HG03060 (cell line): Measurements from ENCODE around the gene ZNF697.
"Not testable (repeated sequence)": the region's sequence is repeated elsewhere in the genome, so short reads cannot be mapped to it uniquely, and the experiment has no call there.

Source experiments
- ATAC-seq: cut with Tn5 transposase; IDR thresholded peaks from one replicate; pipeline ENCODE4 v1.9.1; 2021; ENCODE audit warnings: low read depth, moderate number of reproducible peaks; ENCODE audit not compliant: unreplicated experiment

The ZNF697 gene

DNA sequence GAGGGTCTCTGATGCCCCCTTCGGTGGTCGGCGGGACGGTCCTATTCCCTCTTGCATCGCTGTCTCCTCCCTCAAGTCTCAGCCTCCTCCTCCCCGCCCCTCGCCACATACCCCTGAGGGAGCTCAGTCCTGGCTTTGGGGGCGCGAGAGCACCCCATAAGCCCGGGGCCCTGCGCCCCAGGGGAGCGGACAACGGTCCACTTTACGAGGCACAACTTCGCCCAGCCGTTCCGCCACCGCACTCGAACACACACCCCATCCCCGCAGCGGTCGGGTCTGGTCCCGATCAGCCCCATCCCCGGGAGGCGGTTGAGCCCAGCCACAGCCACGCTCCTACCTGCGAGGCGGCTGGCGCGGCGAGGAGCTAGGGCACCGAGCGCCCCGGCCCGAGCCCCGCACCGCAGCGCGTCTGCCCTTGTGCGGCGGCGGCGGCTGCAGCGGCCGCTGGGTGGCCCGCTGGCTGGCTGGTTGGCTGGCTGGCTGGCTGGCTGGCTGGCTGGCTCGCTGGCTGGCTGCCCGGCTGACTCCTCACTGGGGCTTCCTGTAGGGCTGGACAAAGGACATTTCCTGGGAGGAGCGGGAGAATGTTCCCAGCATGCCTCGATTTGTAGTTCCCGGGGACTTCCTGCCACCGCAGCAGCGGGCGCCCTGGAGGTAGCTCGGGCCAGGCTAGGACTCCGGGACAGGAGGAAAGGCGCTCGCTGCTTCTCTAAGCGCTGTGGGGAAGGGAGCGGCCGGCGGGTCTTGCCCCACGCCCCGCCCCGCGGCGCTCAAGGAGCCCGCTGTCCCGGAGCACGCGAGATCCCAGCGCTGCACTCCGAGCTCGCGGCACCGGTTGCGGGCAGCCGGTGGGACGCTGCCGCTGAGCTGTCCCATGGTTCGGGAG is at the start of gene ZNF697:
TSS of gene ZNF697 (minus strand) at position 533 of the 886 bp plus-strand sequence. CDS start 22,166 bp downstream, outside the sequence.
- no peak for ATAC-seq

DNA sequence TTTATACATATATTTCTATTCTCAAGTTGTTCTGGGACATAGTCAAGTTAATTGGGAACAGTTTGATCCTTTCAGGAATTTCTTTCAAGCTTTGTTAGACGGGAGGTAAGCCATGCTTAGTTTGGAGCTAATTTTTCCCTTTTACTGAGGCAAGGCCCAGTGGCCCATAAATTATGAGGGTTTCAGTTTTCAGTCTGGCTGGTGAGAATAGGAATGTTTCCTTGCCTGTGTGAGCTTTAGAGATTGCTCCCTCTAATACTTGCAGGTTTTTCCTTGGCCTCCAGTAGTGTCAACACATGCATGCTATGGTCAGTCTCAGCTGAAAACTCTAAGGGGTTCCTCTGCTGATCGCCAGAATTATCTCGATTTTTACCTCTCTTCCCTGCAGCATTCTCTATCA is 49.5 kb upstream of the ZNF697 start:
- ATAC-seq = no peak

DNA sequence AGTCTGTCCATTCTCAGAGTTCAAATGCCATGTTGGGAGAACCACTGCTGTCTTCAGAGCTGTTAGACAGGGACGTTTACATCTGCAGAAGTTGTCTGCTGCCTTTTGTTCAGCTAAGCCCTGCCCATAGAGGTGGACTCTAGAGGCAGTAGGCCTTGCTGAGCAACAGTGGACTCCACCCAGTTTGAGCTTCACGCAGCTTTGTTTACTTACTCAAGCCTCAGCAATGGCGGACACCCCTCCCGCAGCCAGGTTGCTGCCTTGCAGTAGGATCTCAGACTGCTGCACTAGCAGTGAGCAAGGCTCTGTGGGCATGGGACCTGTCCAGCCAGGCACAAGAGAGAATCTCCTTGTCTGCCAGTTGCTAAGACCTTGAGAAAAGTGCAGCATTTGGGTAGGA is 48.8 kb upstream of the ZNF697 start:
- not testable (repeated sequence) for ATAC-seq

DNA sequence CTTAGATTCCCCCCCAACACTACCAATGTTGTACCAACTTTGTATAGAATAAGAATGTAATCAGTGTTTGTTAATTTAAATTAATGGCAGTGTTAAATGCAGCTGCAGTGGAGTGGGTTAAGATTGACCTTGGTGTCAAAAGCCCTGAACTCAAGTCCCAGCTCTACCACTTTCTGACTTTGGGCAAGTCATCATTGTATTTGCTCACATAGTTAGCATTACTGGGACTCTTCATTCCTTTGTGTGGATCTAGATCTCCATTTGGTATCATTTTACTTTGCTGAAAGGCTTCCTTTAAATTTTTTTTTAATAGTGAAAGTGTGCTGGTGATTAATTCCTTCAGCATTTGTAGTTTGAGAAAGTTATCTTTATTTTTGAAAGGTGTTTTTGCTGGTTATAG is 41.4 kb upstream of the ZNF697 start:
- ATAC-seq = no peak

DNA sequence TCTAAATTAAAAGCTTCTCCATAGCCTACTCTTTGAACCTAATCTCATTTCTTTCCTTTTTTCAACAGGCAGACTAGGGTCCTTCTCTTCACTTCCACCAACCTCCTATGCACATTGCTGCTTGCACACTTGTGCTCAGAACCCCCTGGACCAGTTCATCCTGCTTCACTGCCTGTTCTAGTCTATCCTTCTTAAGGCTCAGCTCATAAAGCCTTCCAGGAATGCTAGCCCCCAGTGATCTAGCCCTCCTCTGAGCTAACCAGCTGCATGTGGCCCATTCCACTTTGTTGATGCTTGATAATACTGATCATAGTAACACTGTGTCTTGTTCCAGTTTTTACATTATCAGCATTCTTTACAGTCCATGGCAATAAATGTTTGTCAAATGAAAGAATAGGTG is 40.7 kb upstream of the ZNF697 start:
- ATAC-seq = no peak

DNA sequence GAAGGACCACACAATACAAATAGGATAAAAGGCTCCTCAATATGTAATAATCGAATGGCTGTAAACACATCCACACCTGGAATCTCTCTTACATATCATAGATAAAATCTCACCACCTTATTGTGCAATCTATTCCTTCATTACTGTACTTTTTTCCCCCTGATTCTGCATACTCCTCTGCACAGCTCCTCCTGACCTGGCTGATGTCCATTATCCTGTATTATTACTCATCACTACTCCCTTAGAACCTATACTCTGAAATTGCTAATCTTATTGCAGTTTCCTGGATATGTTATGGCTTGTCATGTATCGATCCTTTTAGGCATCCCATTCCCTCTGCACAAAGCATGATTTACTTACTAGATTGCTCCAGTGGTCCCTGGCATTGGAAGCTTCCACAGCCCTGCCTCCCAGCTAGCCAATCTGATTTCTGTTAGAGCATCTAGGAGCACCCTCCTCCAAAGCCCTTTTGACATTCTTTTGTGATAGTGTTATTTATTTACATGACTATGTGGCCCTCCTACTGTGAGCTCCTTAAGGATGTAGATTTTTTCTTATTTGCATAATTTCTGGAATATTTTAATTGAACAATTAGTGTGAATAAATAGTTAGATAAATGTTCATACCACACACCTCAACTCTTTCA is 39.5 kb upstream of the ZNF697 start:
- no peak for ATAC-seq

DNA sequence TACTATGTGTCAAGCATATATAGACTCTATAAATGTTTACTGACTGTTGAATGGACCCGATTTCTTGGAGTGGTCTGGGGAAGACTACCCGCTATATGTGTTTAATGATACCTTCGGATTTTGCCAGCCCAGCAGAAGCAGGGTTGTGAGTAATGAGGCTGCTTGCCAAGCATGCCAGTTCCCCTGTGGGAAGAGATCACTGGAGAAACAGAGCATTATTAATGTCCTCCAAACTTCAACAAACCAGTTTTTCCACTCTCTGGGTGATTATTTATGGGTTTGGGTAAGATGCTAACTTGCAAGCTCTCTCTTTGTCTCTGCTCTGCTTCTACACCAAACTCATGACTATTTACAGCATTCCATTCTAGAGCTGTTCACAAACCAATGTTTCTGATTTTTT is 38.6 kb upstream of the ZNF697 start:
- no peak for ATAC-seq

GRCh38 chr1:119683893-119684292 is 35.8 kb upstream of the ZNF697 start:
- no peak for ATAC-seq

GRCh38 chr1:119682141-119682540 is 34.1 kb upstream of the ZNF697 start:
- ATAC-seq = no peak

GRCh38 chr1:119681560-119681959 is 33.5 kb upstream of the ZNF697 start:
- ATAC-seq = no peak

- ATAC-seq = no peak
These were observed 32.7 kb upstream of the ZNF697 start for GRCh38 chr1:119680723-119681122.

GRCh38 chr1:119680193-119680592 is 32.1 kb upstream of the ZNF697 start:
- no peak for ATAC-seq

GRCh38 chr1:119679223-119679622 is 31.2 kb upstream of the ZNF697 start:
- no peak for ATAC-seq

GRCh38 chr1:119676571-119677206 is 28.6 kb upstream of the ZNF697 start:
- no peak for ATAC-seq

DNA sequence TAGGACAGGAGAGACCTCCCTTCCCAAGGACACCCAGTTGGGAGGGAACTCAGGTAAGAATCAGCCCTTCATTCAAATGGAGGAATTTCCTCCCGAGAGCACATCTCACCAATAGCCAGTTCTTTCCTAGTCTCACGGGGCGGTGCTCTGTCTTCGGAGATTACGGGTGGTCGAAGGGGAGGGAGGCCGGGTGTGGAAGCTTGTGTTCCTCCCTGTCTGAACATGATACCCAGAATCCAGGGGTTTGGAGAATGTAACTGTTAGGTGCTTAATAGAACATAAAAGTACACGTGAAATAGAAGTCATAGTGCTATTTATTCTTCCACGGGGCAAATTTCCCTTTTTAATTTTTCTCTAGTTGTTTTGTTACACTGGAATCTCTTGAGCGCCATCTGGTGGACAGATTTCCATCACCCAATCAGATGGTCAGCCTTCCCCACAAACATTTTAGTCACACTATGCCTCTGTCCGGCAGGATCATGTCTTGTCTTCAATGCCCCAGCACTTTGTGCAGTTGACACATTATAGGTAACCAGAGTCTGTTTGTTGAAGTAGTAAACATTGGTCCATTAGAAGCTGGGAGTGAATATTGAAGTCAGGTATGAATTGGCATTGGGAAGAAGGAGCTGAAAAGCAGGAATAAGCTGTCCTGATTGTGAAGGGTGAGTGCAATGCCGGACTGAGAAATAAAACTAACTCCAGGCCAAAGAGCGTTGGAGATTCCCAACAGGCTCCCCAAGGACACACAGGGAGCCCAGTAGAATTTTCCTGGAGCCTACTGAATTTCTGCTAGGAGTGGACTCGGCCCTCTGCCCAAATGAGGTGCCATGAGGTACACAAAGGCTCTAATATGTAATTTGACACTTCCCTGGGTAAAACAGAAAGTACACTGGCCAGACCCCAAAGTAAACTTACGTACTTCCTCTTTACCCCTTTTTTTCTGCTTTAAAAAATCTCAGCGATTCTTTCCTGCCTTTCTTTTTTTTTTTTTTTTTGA is 27.6 kb upstream of the ZNF697 start:
- ATAC-seq = peak; percentile 47

DNA sequence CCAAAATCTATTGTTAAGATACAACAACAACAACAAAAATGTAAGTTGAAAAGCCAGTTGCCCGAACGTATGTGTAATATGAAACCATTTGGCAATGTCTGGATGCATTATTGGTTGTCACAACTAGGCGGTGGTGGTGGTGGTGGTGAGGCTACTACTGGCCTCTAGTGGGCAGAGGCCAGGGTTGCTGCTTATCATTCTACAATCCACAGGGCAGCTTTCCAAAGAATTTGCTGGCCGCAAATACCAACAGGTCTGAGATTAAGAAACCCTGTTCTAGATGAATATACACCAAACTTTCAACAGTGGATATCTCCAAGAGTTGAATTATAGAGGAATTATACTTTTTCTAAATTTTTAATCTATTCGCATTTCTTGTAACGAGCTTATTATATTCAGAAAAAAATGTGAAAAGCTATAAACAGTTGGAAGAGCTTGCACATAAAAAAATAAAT is 26.8 kb upstream of the ZNF697 start:
- no peak for ATAC-seq

DNA sequence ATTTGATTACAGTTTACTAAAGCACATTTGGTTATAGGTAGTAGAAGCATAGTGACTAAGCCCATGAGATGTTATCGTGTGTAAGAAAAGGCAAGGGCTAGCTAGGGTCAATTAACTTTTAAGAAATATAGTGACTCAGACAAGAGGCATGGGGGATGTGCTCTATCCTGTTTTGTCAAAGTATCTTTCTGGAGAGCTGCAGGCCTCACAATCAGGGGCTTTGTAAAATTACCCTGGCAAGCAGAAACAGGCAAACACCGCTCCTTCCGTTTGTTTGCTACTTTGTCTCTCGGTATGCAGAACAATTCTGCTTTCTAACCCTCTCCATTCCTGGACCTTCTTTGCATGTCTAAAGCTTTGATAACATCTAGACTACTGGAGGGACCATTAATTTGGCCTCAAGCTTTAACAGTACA is 26.1 kb upstream of the ZNF697 start:
- ATAC-seq = no peak

GRCh38 chr1:119673171-119673940 is 25.3 kb upstream of the ZNF697 start:
- no peak for ATAC-seq

DNA sequence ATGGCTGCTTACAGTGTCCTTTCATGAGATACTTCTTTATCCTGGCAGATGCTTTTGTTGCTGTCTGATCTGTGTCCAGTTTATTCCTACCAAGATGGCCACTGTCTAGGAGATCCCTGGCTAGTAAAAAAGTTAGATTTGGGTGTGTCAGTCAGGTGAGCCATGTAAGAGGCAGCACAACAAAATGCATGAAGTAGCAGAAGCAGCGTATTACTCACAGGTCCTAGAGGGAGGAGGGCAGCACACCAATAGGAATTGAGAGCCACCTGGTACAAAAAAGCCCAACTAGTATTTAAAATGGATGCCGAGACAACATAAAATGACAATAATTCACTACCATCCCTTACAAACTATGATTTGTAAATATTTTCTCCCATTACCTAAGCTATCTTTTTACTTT is 22.8 kb upstream of the ZNF697 start:
- ATAC-seq = no peak
